GM12873 (cell line): Measurements from ENCODE around the gene NFE2L2.

Experiments used
- TF ChIP-seq, protein P1 (sequence below): IDR thresholded peaks from 2 replicates; pipeline ENCODE4 v1.5.1; 2012; ENCODE audit warnings: low read depth, mild to moderate bottlenecking, moderate library complexity, low read length, control low read depth; ENCODE audit not compliant: insufficient read depth; ENCODE audit errors: missing control alignments

The NFE2L2 gene

DNA sequence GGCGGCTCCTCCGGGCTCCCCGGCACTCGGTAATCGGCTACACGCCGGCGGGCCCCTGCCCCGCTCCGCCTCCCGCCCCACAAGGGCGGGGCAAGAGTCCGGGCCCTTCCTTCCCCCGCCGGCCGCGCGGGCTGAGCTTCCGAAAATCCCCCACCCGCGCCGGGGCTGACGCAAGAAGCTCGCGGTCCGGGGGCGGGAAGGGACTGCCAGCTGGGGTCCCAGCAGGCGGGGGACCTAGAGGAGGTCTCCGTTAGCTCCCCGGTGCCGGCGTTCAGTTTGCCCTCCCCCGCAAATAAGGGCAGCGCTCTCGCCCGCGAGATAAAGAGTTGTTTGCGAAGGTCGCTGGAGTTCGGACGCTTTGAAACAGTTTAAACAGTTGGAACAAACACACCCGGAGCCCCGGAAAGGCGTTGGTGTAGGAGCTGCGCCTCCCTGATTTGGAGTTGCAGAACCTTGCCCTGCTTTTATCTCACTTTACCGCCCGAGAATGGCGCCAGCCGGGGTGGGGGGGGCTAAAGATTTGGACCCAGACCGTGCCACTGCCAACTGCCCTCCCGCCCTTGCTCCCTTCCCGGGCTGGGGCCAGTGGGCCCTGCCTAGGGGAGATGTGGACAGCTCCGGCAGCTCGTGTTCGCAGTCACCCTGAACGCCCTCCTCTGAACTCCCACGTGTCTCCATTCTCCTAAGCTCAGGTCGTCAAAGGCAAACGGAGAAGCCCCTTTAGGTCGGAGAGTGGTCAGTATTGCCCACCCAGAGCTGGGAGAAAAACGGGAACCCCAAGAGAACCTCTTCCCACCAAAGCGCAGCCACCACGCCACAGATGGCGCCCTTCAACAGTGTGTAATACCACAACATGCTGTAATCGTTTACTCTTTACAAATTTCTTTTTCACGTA lies at the start of gene NFE2L2:
Gene NFE2L2 (minus strand): TSS at position 35 of the 895 bp plus-strand sequence. CDS start 151 bp downstream, outside the sequence.
- TF ChIP-seq, protein P1, sequence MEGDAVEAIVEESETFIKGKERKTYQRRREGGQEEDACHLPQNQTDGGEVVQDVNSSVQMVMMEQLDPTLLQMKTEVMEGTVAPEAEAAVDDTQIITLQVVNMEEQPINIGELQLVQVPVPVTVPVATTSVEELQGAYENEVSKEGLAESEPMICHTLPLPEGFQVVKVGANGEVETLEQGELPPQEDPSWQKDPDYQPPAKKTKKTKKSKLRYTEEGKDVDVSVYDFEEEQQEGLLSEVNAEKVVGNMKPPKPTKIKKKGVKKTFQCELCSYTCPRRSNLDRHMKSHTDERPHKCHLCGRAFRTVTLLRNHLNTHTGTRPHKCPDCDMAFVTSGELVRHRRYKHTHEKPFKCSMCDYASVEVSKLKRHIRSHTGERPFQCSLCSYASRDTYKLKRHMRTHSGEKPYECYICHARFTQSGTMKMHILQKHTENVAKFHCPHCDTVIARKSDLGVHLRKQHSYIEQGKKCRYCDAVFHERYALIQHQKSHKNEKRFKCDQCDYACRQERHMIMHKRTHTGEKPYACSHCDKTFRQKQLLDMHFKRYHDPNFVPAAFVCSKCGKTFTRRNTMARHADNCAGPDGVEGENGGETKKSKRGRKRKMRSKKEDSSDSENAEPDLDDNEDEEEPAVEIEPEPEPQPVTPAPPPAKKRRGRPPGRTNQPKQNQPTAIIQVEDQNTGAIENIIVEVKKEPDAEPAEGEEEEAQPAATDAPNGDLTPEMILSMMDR = peak; percentile 35

DNA sequence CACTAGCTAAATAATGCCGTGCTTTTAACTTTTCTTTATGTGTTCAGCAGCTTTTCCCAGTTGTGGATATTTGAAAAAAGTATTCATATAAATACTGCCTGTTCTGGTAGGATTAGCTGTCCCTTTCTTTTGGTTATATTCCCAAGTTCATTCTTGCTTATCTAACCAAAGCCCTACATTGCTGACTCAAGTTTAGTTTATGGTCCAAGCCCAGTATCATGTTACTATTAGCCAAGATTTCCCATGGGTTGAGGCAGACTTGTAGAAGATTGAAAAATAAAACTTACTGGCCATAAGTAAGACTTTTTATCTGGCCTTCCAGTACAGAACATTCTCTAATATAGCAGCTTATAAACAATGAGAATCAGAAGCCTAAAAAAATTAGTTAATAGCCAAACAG lies 49.7 kb upstream of the NFE2L2 start:
- TF ChIP-seq, protein P1 = no peak

DNA sequence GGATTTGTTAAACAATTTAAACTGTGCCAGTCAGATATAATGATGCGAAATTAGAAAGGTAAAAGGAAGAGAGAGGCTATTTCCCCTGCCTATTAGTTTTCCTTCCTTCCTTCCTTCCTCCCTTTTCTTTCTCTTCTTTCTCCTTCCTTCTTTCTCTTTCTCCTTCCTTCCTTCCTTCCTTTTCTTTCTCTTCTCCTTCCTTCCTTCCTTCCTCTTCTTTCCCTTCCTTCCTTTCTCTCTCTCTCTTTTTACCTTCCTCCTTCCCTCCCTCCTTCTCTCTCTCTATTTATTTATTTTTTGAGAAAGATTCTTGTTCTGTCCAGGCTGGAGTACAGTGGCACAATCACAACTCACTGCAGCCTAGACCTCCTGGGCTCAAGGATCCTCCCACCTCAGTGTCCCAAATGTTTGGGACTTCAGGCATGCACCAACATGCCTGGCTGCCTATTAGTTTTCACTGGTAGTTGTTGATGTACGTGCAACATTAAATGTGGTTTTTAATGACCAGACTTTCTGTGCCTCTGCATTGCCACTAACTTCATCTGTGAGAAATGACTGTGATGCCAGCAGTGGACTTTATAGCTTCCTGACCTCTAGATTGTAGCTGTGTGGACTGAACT lies 48.7 kb upstream of the NFE2L2 start:
- TF ChIP-seq, protein P1 = no peak

DNA sequence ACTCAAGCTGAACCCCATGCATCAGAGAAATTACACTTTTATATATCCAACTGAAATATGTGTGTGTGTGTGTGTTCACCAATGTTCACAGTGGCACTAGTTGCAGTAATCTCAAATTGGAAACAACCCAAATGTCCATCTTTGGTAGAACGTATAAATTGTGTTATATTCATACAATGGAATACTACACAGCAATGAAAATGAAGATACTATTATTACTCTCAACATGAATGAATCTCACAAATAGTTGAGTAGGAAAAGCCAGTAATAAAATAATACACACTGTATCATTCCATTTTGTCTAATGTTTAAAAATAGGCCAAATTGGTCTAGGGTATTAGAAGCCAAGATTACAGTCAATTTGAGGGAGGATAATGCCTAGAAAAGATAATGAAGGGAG lies 48.0 kb upstream of the NFE2L2 start:
- TF ChIP-seq, protein P1 = no peak

DNA sequence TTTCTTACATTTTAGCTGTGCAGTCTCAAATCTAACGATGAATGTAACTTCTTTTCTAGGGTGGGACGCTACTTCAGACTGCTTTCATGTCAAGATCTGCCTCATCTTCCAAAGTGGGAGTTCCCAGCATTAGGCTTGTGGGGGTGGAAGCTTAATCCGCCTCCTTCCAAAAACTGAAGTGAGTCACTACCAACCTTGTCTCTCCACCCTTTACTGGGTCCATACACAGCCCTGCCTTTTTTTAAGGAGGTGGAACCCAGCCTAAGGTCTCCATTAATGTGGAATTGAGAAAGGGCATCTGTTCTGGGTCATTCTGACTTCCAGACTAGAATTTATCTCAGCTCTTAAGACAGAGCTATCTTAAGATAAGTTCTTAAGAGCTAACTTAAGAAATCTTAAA lies 42.0 kb upstream of the NFE2L2 start:
- TF ChIP-seq, protein P1 = no peak

DNA sequence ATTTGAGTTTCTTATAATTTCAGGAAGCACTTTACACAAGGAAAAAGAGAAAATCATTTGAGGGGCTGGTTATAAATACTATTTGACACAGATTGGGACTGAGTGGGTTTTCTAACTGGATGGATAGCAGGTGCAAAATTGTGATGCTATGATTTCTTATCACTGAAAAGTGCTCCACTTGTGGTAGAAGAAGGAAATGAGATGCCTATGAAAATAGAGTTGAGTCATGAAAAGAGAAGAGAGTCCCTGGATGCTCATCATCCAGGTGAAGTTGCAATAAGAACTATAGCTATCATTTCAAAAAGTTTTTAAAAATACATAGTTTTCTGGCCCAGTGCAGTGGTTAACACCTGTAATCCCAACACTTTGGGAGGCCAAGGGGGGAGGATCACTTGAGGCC lies 39.4 kb upstream of the NFE2L2 start:
- TF ChIP-seq, protein P1 = no peak

DNA sequence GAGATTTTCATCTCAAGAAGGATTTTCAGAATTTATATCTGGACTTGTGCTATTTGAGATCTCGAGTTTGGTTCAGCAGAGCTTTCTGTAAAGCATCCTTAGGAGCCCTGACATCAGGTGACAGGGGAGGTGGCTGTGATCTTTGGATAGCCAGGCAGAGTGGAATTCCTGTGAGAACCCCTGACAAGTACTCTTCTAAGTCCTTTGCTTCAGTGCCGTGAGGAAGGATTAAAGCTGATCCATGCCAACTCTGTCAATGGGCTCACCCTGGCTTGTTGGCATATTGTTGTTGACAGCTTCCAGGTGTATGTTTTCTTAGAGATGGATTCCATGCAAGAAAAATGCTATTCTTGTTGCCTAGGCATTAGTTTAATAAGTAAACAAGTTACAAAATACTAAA lies 38.0 kb upstream of the NFE2L2 start:
- TF ChIP-seq, protein P1 = no peak
